HCT116 (cell line): ENCODE data around the gene PLCH2. TPM values are rescaled to one million over a fixed set of nuclear protein-coding genes. Genes with fewer than 3 reads are reported as not detected.

Source experiments
- ATAC-seq: fragments of 200-7000 bp; cut with Tn5 transposase; 2 replicates; pipeline ENCODE4 v1.9.1; 2020; ENCODE audit warnings: mild to moderate bottlenecking, moderate library complexity
- BruUV-seq: library from RNA; stranded (reverse); fragments of 400-500 nt; replicated peaks from 2 replicates; lab custom pipeline; 2021; lab: Mats Ljungman, UMichigan
- CTCF ChIA-PET: fragments of 300-600 bp; sonication (Branson Sonifier 250); formaldehyde crosslinking; loops from one replicate; lab custom pipeline; 2021; ENCODE audit warnings: antibody characterized with exemption; lab: Charles Lee
- POLR2A ChIA-PET: fragments of 300-600, 350-600 bp; sonication (Branson Sonifier 250); formaldehyde crosslinking; loops from one replicate; lab custom pipeline; 2021; ENCODE audit warnings: antibody characterized with exemption; lab: Charles Lee
- RAD21 ChIA-PET, 2 experiments: fragments of 300-600 bp; sonication (Branson Sonifier 250); formaldehyde crosslinking; loops; one replicate each; lab custom pipeline; 2023; ENCODE audit warnings: low total read pairs in 2 of 2; ENCODE audit not compliant: uncharacterized antibody in 2 of 2, unreplicated experiment in 2 of 2, low non-redundant PET in 1 of 2; lab: Charles Lee
- DNase-seq: peaks from one replicate; pipeline ENCODE4 v3.0.0-alpha.2; 2010; ENCODE audit warnings: low read depth, low spot score
- H2AFZ ChIP-seq: fragments of 200-600 bp; shearing (Covaris generic), sonication (generic); 2 replicates; pipeline ENCODE4 v1.6.1; 2017; ENCODE audit warnings: low read depth, mixed run types, mixed read lengths, antibody characterized with exemption, low read length; ENCODE audit not compliant: poor library complexity, severe bottlenecking
- H3K27ac ChIP-seq: 2 replicates; pipeline ENCODE4 v1.5.1; 2012; ENCODE audit warnings: low read depth, low read length
- H3K27me3 ChIP-seq: fragments of 200-600 bp; sonication (generic); 2 replicates; pipeline ENCODE4 v1.6.1; 2016; ENCODE audit warnings: mixed run types, low read length, mixed read lengths; ENCODE audit not compliant: insufficient read depth
- H3K36me3 ChIP-seq, 2 experiments: fragments of 200-500 bp in 1 of 2; fragments of 200-600 bp in 1 of 2; sonication (Bioruptor generic) in 1 of 2; sonication (generic) in 1 of 2; 2 replicates each; pipeline versions ENCODE4 v1.5.1 to v1.6.1; 2014 to 2016; ENCODE audit warnings: low read length in 2 of 2, inconsistent platforms in 1 of 2, mixed read lengths in 1 of 2, mixed run types in 1 of 2; ENCODE audit not compliant: insufficient read depth in 2 of 2, control insufficient read depth in 1 of 2
- H3K4me1 ChIP-seq, 2 experiments: fragments of 200-600 bp in 1 of 2; sonication (generic) in 1 of 2; 2 replicates each; pipeline versions ENCODE4 v1.5.1 to v1.6.1; 2012 to 2017; ENCODE audit warnings: low read length in 2 of 2, inconsistent platforms in 1 of 2, mild to moderate bottlenecking in 1 of 2, mixed read lengths in 1 of 2, mixed run types in 1 of 2, moderate library complexity in 1 of 2; ENCODE audit not compliant: insufficient read depth in 2 of 2, control insufficient read depth in 1 of 2
- H3K4me2 ChIP-seq: fragments of 200-600 bp; sonication (generic); 2 replicates; pipeline ENCODE4 v1.6.1; 2017; ENCODE audit warnings: mixed run types, low read length, mixed read lengths
- H3K4me3 ChIP-seq, 2 experiments: fragments of 200-600 bp in 1 of 2; sonication (generic) in 1 of 2; replicated peaks in 1 of 2; 2 replicates each; pipeline ENCODE4 v1.5.1; 2011 to 2016; ENCODE audit warnings: low read length in 2 of 2, control low read depth in 1 of 2, low read depth in 1 of 2, mild to moderate bottlenecking in 1 of 2, mixed read lengths in 1 of 2, mixed run types in 1 of 2
- H3K79me2 ChIP-seq: fragments of 200-600 bp; sonication (generic); 2 replicates; pipeline ENCODE4 v1.6.1; 2017; ENCODE audit warnings: mild to moderate bottlenecking, mixed run types, low read length, moderate library complexity, mixed read lengths; ENCODE audit not compliant: insufficient read depth
- H3K9ac ChIP-seq: fragments of 200-600 bp; sonication (generic); 2 replicates; pipeline ENCODE4 v1.6.1; 2016; ENCODE audit warnings: low read length, mixed read lengths
- H3K9me2 ChIP-seq: fragments of 200-600 bp; sonication (generic), shearing (Covaris generic); 2 replicates; pipeline ENCODE4 v1.6.1; 2017; ENCODE audit warnings: mixed run types, mild to moderate bottlenecking, moderate library complexity; ENCODE audit not compliant: insufficient read depth
- H3K9me3 ChIP-seq, 2 experiments: fragments of 200-500 bp in 1 of 2; fragments of 200-600 bp in 1 of 2; sonication (Bioruptor generic) in 1 of 2; sonication (generic) in 1 of 2; 2 replicates each; pipeline ENCODE4 v1.6.1; 2014 to 2017; ENCODE audit warnings: low read length in 2 of 2, mixed read lengths in 2 of 2, inconsistent platforms in 1 of 2, low read depth in 1 of 2, mild to moderate bottlenecking in 1 of 2, mixed run types in 1 of 2, moderate library complexity in 1 of 2; ENCODE audit not compliant: control insufficient read depth in 1 of 2, insufficient read depth in 1 of 2
- H4K20me1 ChIP-seq: fragments of 200-600 bp; sonication (generic), shearing (Covaris generic); 2 replicates; pipeline ENCODE4 v1.6.1; 2017; ENCODE audit warnings: mixed run types, mild to moderate bottlenecking, moderate library complexity; ENCODE audit not compliant: insufficient read depth
- CBX3 ChIP-seq: IDR thresholded peaks from 2 replicates; pipeline ENCODE4 v1.6.1; 2012; ENCODE audit warnings: low read depth
- CEBPB ChIP-seq: IDR thresholded peaks from 2 replicates; pipeline ENCODE4 v1.6.1; 2012; ENCODE audit warnings: low read depth
- EGR1 ChIP-seq: IDR thresholded peaks from 2 replicates; pipeline ENCODE4 v1.6.1; 2012; ENCODE audit warnings: low read depth
- EZH2 ChIP-seq: fragments of 200-600 bp; sonication (generic); IDR thresholded peaks from 2 replicates; pipeline ENCODE4 v1.6.1; 2017; ENCODE audit warnings: antibody characterized with exemption, mixed run types
- EZH2phosphoT487 ChIP-seq: fragments of 200-600 bp; IDR thresholded peaks from 2 replicates; pipeline ENCODE4 v1.6.1; 2018; ENCODE audit warnings: antibody characterized with exemption, borderline replicate concordance
- FOSL1 ChIP-seq: IDR thresholded peaks from 2 replicates; pipeline ENCODE4 v1.6.1; 2012; ENCODE audit warnings: low read depth
- MAX ChIP-seq: IDR thresholded peaks from 2 replicates; pipeline ENCODE4 v1.6.1; 2012
- POLR2A ChIP-seq: IDR thresholded peaks from 2 replicates; pipeline ENCODE4 v1.7.0; 2011; ENCODE audit warnings: borderline replicate concordance; ENCODE audit not compliant: insufficient read depth, insufficient read length; ENCODE audit errors: extremely low read depth
- POLR2AphosphoS5 ChIP-seq: IDR thresholded peaks from 2 replicates; pipeline ENCODE4 v1.6.1; 2011; ENCODE audit warnings: mild to moderate bottlenecking, low read depth, low read length, moderate library complexity
- SIN3A ChIP-seq: IDR thresholded peaks from 2 replicates; pipeline ENCODE4 v1.6.1; 2012; ENCODE audit warnings: low read depth
- SRF ChIP-seq: IDR thresholded peaks from 2 replicates; pipeline ENCODE4 v1.6.1; 2012; ENCODE audit warnings: low read depth
- TCF7L2 ChIP-seq: IDR thresholded peaks from 2 replicates; pipeline ENCODE4 v1.7.0; 2011; ENCODE audit warnings: borderline replicate concordance, inconsistent platforms; ENCODE audit not compliant: insufficient read depth, insufficient read length; ENCODE audit errors: extremely low read depth
- ZBTB33 ChIP-seq: IDR thresholded peaks from 2 replicates; pipeline ENCODE4 v1.6.1; 2011; ENCODE audit warnings: mild to moderate bottlenecking, low read length, moderate library complexity; ENCODE audit not compliant: insufficient replicate concordance; ENCODE audit errors: extremely low read depth
- ZFX ChIP-seq: fragments of 450-650 bp; IDR thresholded peaks from 2 replicates; pipeline ENCODE4 v1.6.1; 2017
- ZNF274 ChIP-seq: fragments of 200-500 bp; sonication (Bioruptor generic); IDR thresholded peaks from 2 replicates; pipeline ENCODE4 v1.6.1; 2014; ENCODE audit warnings: mild to moderate bottlenecking, low read depth, low read length, inconsistent platforms
- intact Hi-C: fragments of 100-400 bp; cut with micrococcal nuclease; formaldehyde crosslinking; loops from 2 replicates; pipeline ENCODE4 v1.10.0; 2022
- total RNA-seq: library from RNA; stranded (reverse); gene quantifications from one replicate; pipeline ENCODE4 v1.2.1, GENCODE V29; 2021; ENCODE audit not compliant: unreplicated experiment
- TF ChIP-seq, protein P1 (sequence below), 3 experiments: fragments of 200-600 bp in 1 of 3; sonication (generic) in 1 of 3; IDR thresholded peaks in 2 of 3; conservative IDR thresholded peaks in 1 of 3; 2 replicates each; pipeline ENCODE4 v1.5.1; 2012 to 2017; ENCODE audit warnings: low read depth in 2 of 3, low read length in 2 of 3, antibody characterized with exemption in 1 of 3, borderline replicate concordance in 1 of 3, control low read depth in 1 of 3, mild to moderate bottlenecking in 1 of 3, mixed read lengths in 1 of 3, mixed run types in 1 of 3, moderate library complexity in 1 of 3; ENCODE audit not compliant: insufficient read depth in 1 of 3
- TF ChIP-seq, protein P2 (sequence below): IDR thresholded peaks from 2 replicates; pipeline ENCODE4 v1.6.1; 2012; ENCODE audit warnings: low read depth

The PLCH2 gene
- total RNA-seq, 1 experiment from 2014 or later = 2.0 TPM

- DNase-seq = no peak
- ChIA-PET POLR2A (no interaction called here), RAD21 (no interaction called here)
Observed at GRCh38 chr1:2510366-2511155, 34.5 kb downstream of the PLCH2 start.

More at GRCh38 chr1:2510366-2511155, 34.5 kb downstream of the PLCH2 start:
- intact Hi-C loops = no loop called here
- H3K4me1 ChIP-seq = no peaks in the 10 kb centered on the region
- ATAC-seq = no peak
- H3K9me2 ChIP-seq = no peaks in the 10 kb centered on the region
- no peaks in the 10 kb centered on the region for H4K20me1 ChIP-seq
- no peaks in the 10 kb centered on the region for H3K79me2 ChIP-seq
- no peak overlapping the region for H3K4me3 ChIP-seq
- H3K4me2 ChIP-seq = no peak overlapping the region
- no peak overlapping the region for H3K27ac ChIP-seq
- no peaks in the 10 kb centered on the region for H3K9me3 ChIP-seq
- no peak overlapping the region for H2AFZ ChIP-seq
- no peak overlapping the region for H3K9ac ChIP-seq
- no peak for TF ChIP-seq TCF7L2
- no peak for TF ChIP-seq POLR2AphosphoS5
- TF ChIP-seq MAX = no peak
- no peak for TF ChIP-seq CBX3
- no peak for TF ChIP-seq CEBPB
- TF ChIP-seq POLR2A = no peak
- TF ChIP-seq FOSL1 = no peak
- TF ChIP-seq, protein P1, sequence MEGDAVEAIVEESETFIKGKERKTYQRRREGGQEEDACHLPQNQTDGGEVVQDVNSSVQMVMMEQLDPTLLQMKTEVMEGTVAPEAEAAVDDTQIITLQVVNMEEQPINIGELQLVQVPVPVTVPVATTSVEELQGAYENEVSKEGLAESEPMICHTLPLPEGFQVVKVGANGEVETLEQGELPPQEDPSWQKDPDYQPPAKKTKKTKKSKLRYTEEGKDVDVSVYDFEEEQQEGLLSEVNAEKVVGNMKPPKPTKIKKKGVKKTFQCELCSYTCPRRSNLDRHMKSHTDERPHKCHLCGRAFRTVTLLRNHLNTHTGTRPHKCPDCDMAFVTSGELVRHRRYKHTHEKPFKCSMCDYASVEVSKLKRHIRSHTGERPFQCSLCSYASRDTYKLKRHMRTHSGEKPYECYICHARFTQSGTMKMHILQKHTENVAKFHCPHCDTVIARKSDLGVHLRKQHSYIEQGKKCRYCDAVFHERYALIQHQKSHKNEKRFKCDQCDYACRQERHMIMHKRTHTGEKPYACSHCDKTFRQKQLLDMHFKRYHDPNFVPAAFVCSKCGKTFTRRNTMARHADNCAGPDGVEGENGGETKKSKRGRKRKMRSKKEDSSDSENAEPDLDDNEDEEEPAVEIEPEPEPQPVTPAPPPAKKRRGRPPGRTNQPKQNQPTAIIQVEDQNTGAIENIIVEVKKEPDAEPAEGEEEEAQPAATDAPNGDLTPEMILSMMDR (IDR thresholded peaks at IDR 0.05 in 2 of 3, conservative IDR thresholded peaks at IDR 0.05 in 1 of 3; ENCODE audit: borderline replicate concordance in 1 of 3, insufficient read depth in 1 of 3, low read depth in 2 of 3, low read length in 2 of 3) = no peak
- no peak for TF ChIP-seq SRF
- no peak for TF ChIP-seq EZH2phosphoT487
- TF ChIP-seq SIN3A = no peak
- TF ChIP-seq EZH2 = no peak
- TF ChIP-seq, protein P2, sequence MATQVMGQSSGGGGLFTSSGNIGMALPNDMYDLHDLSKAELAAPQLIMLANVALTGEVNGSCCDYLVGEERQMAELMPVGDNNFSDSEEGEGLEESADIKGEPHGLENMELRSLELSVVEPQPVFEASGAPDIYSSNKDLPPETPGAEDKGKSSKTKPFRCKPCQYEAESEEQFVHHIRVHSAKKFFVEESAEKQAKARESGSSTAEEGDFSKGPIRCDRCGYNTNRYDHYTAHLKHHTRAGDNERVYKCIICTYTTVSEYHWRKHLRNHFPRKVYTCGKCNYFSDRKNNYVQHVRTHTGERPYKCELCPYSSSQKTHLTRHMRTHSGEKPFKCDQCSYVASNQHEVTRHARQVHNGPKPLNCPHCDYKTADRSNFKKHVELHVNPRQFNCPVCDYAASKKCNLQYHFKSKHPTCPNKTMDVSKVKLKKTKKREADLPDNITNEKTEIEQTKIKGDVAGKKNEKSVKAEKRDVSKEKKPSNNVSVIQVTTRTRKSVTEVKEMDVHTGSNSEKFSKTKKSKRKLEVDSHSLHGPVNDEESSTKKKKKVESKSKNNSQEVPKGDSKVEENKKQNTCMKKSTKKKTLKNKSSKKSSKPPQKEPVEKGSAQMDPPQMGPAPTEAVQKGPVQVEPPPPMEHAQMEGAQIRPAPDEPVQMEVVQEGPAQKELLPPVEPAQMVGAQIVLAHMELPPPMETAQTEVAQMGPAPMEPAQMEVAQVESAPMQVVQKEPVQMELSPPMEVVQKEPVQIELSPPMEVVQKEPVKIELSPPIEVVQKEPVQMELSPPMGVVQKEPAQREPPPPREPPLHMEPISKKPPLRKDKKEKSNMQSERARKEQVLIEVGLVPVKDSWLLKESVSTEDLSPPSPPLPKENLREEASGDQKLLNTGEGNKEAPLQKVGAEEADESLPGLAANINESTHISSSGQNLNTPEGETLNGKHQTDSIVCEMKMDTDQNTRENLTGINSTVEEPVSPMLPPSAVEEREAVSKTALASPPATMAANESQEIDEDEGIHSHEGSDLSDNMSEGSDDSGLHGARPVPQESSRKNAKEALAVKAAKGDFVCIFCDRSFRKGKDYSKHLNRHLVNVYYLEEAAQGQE = no peak
- TF ChIP-seq EGR1 = no peak
- TF ChIP-seq ZFX = no peak
- no peak for TF ChIP-seq ZNF274
- no peak for TF ChIP-seq ZBTB33
- CTCF ChIA-PET = no interaction called here
- H3K36me3 ChIP-seq = peaks cover 6 to 7% of the 10 kb centered on the region in 2 experiments; a peak in 3 of 4 replicates
- BruUV-seq = no TSS peak
- no peaks in the 10 kb centered on the region for H3K27me3 ChIP-seq
